ENCODE data around the gene LONP2.
"Not testable (repeated sequence)": the region's sequence is repeated elsewhere in the genome, so short reads cannot be mapped to it uniquely, and the experiment has no call there.

Gene LONP2

DNA sequence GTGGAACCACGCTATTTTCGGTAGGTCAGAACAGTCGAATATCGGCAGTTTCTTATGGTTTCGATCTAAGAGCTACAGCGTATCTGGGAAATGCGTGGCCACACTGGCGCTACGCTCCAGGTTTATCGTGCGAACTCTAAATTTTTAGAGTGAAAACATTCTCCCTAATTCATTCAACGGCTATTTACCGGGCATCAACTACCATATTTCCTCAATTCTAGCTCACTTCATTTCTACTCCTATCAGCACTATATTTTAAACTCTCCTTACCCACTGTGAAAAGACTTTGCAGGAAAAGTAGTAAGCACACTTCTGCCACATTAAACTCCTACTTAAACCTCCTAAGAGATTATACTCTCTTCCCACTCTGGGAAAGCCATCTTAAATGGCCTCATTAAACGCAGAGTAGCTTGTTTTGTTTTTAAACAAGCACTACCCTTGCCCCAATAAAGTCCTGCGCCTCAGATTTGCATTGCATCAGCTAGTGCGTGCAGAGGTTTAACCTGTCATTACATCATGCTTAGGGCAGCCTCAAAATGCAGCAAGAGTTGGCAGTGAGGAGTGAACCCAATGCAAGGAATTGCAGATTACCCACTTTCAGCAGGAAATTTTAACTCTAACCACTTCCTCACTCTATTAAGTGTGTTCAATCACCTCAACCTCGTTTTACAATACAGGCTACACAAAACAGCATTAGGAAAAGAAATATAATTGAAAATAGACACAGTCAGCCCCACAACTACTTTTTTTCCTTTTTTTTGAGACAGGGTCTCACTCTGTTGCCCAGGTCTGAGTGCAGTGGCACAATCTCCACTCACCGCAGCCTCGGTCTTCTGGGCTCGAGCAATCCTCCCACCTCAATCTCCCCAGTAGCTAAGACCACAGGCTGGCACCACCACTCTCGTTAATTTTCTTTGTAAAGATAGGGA lies 122.3 kb downstream of the LONP2 start:
- TF ChIP-seq, protein P1, sequence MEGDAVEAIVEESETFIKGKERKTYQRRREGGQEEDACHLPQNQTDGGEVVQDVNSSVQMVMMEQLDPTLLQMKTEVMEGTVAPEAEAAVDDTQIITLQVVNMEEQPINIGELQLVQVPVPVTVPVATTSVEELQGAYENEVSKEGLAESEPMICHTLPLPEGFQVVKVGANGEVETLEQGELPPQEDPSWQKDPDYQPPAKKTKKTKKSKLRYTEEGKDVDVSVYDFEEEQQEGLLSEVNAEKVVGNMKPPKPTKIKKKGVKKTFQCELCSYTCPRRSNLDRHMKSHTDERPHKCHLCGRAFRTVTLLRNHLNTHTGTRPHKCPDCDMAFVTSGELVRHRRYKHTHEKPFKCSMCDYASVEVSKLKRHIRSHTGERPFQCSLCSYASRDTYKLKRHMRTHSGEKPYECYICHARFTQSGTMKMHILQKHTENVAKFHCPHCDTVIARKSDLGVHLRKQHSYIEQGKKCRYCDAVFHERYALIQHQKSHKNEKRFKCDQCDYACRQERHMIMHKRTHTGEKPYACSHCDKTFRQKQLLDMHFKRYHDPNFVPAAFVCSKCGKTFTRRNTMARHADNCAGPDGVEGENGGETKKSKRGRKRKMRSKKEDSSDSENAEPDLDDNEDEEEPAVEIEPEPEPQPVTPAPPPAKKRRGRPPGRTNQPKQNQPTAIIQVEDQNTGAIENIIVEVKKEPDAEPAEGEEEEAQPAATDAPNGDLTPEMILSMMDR (IDR thresholded peaks at IDR 0.05; ENCODE audit: low read depth, low read length): no peak
- H3K4me3 ChIP-seq (ENCODE audit: low read depth, low read length): peak overlapping the region; percentile 57
- in situ Hi-C loops (cut with HindIII; ENCODE audit: low sequenced_read_pairs): no loop called here
- peak; percentile 91 for DNase-seq (ENCODE audit: low read depth, low spot score)

DNA sequence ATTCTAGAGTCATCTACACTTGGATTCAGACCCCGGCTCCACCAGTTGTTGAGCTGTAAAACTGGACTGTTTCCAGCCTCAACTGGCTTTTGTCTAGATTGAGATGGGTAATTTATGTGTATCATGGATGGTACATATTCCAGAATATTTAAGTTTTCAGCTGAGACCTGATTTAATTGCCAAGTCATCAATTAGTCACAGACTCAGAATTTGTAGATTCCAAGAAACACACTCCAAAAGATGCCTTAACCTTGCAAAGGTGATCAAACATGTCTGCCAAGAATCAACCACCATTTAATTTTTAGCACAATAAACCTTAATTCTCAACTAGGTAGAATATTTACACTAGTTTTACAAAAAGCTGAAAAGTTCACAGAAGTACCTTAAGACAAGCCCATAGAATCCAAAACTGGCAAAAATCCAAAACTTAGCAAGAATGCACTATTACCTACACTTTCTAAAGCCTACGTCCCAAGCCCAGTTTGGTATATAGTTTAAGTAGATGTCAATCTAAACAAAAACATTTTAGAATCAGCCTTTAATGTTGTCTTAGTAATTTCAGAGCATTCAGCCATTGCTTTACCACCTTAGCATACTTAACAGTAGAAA lies 123.4 kb downstream of the LONP2 start:
- TF ChIP-seq, protein P1 (IDR thresholded peaks at IDR 0.05; ENCODE audit: low read depth, low read length): no peak
- in situ Hi-C loops (cut with HindIII; ENCODE audit: low sequenced_read_pairs): no loop called here
- no peak for DNase-seq (ENCODE audit: low read depth, low spot score)

DNA sequence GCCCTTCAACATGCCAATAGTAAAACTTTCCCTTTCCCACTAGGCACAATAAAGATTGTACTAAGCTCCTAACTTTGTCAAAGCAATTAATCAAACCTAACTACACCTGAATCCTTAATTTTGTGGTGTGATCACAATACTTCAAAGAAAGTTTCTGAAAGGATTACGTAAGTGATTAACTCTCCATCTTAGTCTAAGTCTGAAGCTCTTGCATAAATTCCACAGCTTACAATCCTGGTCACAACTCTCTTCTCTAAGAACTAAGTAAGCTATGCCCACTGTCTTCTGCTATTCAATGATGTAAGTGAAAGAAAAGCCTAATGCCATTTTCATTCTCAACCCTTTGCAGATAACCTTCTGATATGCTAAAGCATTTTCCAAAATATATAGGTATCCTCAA lies 125.7 kb downstream of the LONP2 start:
- in situ Hi-C loops (cut with HindIII; ENCODE audit: low sequenced_read_pairs): no loop called here
- TF ChIP-seq, protein P1 (IDR thresholded peaks at IDR 0.05; ENCODE audit: low read depth, low read length): no peak

More for the DNA sequence above, 123.4 kb downstream of the LONP2 start:
- H3K4me3 ChIP-seq (ENCODE audit: low read depth, low read length): no peak overlapping the region

DNA sequence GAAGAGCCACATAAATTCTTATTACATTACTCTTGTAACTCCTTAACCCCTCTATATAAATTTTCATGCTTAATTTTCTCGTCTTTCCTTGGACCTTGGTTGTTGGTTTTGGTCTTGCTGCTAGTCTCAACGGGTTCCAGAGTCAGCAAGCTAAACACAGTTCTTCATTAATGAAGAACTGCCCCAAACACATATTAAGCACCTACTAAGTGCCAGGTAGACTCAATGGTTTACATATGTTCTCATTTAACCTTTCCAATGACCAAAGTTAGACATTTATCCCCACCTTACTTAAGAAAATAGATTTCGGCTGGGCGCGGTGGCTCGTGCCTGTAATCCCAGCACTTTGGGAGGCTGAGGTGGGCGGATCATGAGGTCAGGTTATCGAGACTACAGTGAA lies 126.1 kb downstream of the LONP2 start:
- no peak overlapping the region for H3K4me3 ChIP-seq (ENCODE audit: low read depth, low read length)
- no peak for DNase-seq (ENCODE audit: low read depth, low spot score)
- in situ Hi-C loops (cut with HindIII; ENCODE audit: low sequenced_read_pairs): no loop called here
- TF ChIP-seq, protein P1 (IDR thresholded peaks at IDR 0.05; ENCODE audit: low read depth, low read length): no peak

More for the DNA sequence above, 125.7 kb downstream of the LONP2 start:
- no peak for DNase-seq (ENCODE audit: low read depth, low spot score)
- no peak overlapping the region for H3K4me3 ChIP-seq (ENCODE audit: low read depth, low read length)

DNA sequence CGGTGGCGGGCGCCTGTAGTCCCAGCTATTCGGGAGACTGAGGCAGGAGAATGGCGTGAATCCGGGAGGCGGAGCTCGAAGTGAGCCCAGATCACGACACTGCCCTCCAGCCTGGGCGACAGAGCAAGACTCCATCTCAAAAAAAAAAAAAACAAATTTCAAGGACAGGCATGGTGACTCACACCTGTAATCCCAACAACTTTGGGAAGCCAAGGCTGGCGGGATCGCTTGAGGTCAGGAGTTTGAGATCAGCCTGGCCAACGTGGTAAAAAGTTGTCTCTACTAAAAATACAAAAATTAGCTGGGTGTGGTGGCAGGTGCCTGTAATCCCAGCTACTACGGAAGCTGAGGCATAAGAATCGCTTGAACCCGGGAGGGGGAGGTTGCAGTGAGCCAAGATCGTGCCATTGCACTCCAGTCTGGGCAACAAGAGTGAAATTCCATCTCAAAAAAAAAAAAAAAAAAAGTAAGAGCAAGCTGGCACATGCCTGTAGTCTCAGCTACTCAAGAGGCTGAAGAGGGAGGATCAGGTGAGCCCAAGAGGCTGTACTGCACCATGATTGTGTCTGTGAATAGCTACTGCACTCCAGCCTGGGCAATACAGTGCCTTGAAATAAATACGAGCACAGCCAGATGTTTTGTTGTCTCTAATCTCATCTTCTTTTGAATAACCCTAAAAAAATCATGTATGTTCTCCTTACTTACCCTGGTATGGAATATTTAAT lies 126.7 kb downstream of the LONP2 start:
- in situ Hi-C loops (cut with HindIII; ENCODE audit: low sequenced_read_pairs); DNase-seq (ENCODE audit: low read depth, low spot score); H3K4me3 ChIP-seq (ENCODE audit: low read depth, low read length): not testable (repeated sequence)

DNA sequence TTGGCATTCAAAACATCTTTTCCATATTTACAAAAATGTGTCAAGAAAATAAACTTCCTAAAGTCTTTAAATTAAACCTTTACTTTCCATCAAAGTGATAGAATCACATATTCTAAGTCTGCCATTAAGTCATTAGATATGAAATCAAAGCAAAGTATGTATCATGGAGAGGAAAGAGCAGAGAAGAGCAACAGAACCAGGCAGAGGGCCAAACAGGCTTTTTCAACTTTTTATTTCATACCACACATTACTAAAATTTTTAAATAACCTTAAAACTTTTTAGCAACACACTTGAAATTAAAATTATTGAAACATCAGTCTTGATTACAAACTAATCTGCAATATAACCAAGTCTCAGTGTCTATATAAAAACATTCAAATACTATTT lies 127.3 kb downstream of the LONP2 start:
- TF ChIP-seq, protein P1 (IDR thresholded peaks at IDR 0.05; ENCODE audit: low read depth, low read length): no peak
- no peak for DNase-seq (ENCODE audit: low read depth, low spot score)
- in situ Hi-C loops (cut with HindIII; ENCODE audit: low sequenced_read_pairs): no loop called here
- H3K4me3 ChIP-seq (ENCODE audit: low read depth, low read length): no peak overlapping the region
